Motor neuron (in vitro differentiated cells): ENCODE results near the gene USP47. TPM values are rescaled to one million over a fixed set of nuclear protein-coding genes. Genes with fewer than 3 reads are reported as not detected.

Experiments
- ATAC-seq, 8 experiments: fragments of 200-7000 bp; cut with Tn5 transposase; replicated peaks in 6 of 8; 2 replicates each; pipeline ENCODE4 v1.8.0; 2021; ENCODE audit warnings: mild to moderate bottlenecking in 8 of 8, moderate library complexity in 8 of 8
- H3K27ac ChIP-seq, 2 donors: fragments of 250-450 bp; sonication (Bioruptor Pico); 2 replicates each; pipeline ENCODE4 v1.9.0; 2021; ENCODE audit warnings: antibody characterized with exemption in 2 of 2, mild to moderate bottlenecking in 2 of 2, moderate library complexity in 1 of 2
- H3K4me1 ChIP-seq, 2 donors: fragments of 250-450 bp; sonication (Bioruptor Pico); replicated peaks in 1 of 2; 2 replicates each; pipeline ENCODE4 v1.6.1; 2021; ENCODE audit warnings: antibody characterized with exemption in 2 of 2, mild to moderate bottlenecking in 2 of 2, moderate library complexity in 1 of 2
- H3K4me3 ChIP-seq, 5 donors: fragments of 250-450 bp; sonication (Bioruptor Pico); 2 replicates each; pipeline ENCODE4 v1.9.0; 2021; ENCODE audit warnings: antibody characterized with exemption in 5 of 5, mild to moderate bottlenecking in 5 of 5, moderate library complexity in 4 of 5
- WGBS, 10 experiments: fragments of 450-650 bp; shearing (Covaris generic); methylation state at CpG; one replicate each; pipeline ENCODE4 v1.0.0; 2022; 5-methylcytosine and 5-hydroxymethylcytosine counted together
- in situ Hi-C, 9 experiments: fragments of 400-800 bp; cut with MboI; loops; one replicate each; pipeline ENCODE4 v1.15.0; 2021; ENCODE audit warnings: low sequenced_read_pairs in 9 of 9, low pct_unique_long_range_greater_than_20kb in 2 of 9; ENCODE audit not compliant: unreplicated experiment in 9 of 9
- total RNA-seq, 8 experiments: library from RNA; unstranded; fragments of 300-600 nt; gene quantifications; 2 replicates each; pipeline versions ENCODE4 v1.2.3 to v1.2.4, GENCODE V29; 2022

USP47 gene
- total RNA-seq, 8 experiments from 2014 or later = 50.1 to 104 (median 63.8) TPM

DNA sequence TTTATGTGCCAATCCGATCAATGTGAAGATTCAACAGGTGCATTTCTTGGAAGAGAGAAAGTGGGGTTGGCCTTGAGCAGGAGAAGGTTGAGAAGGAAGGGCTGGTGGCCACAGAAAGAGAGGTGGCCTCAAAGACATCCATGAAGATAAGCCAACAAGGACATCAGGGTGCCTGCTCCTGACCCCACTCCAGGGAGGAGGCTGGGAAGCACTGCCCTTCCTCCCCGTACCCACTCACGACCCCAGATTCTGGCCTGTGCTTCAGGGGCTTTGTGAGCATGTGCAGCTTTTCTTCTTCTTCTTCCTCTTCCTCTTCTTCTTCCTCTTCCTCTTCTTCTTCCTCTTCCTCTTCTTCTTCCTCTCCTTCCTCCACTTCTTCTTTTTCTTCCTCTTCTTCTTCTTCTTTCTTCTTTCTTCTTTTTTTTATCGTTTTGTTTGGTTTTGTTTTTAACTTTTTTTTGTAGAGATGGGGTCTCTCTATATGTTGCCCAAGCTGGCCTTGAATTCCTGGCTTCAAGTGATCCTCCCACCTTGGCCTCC is 136.4 kb downstream of the USP47 start:
- 77 to 100% (median 92%) methylated on average over 2 to 4 of the region's 4 CpGs for WGBS, 10 experiments
- no peak for ATAC-seq
- Histone ChIP-seq H3K4me1 (peaks cover 26 to 28% of the 10 kb centered on the region in 2 donors), H3K27ac (no peak overlapping the region), H3K4me3 (no peak overlapping the region)
- in situ Hi-C loops = no loop called here

- in situ Hi-C loops = no loop called here
- peak in 7 of 8 experiments; percentile 5 to 73 (median 38) for ATAC-seq
- no peak overlapping the region for H3K4me3 ChIP-seq
- peaks cover 18 to 20% of the 10 kb centered on the region in 2 donors for H3K4me1 ChIP-seq
- 20 to 90% (median 68%) methylated on average over 1 to 7 of the region's 13 CpGs; no CpG with 5 or more reads in 4 of the 10 experiments for WGBS, 10 experiments
- H3K27ac ChIP-seq = peak overlapping the region; percentile 11 to 58
These were observed 137.2 kb downstream of the USP47 start for GRCh38 chr11:11978792-11979487.

GRCh38 chr11:11979488-11980117 is 137.8 kb downstream of the USP47 start:
- in situ Hi-C loops = no loop called here
- H3K27ac ChIP-seq = peak overlapping the region; percentile 58 to 66
- peak; percentile 11 to 97 (median 92) for ATAC-seq
- H3K4me3 ChIP-seq = no peak overlapping the region
- WGBS, 10 experiments = 13 to 64% (median 43%) methylated on average over 1 to 3 of the region's 8 CpGs; no CpG with 5 or more reads in 4 of the 10 experiments
- H3K4me1 ChIP-seq = peaks cover 18% of the 10 kb centered on the region in 2 donors

GRCh38 chr11:11980200-11980599 is 138.4 kb downstream of the USP47 start:
- in situ Hi-C loops = no loop called here
- peak in 7 of 8 experiments; percentile 5 to 28 (median 13) for ATAC-seq
- peaks cover 18% of the 10 kb centered on the region in 2 donors for H3K4me1 ChIP-seq
- 37 to 100% (median 100%) methylated on average over 1 to 2 of the region's 2 CpGs; no CpG with 5 or more reads in 7 of the 10 experiments for WGBS, 10 experiments
- no peak overlapping the region for H3K4me3 ChIP-seq
- H3K27ac ChIP-seq = peak overlapping the region; percentile 58 to 66

DNA sequence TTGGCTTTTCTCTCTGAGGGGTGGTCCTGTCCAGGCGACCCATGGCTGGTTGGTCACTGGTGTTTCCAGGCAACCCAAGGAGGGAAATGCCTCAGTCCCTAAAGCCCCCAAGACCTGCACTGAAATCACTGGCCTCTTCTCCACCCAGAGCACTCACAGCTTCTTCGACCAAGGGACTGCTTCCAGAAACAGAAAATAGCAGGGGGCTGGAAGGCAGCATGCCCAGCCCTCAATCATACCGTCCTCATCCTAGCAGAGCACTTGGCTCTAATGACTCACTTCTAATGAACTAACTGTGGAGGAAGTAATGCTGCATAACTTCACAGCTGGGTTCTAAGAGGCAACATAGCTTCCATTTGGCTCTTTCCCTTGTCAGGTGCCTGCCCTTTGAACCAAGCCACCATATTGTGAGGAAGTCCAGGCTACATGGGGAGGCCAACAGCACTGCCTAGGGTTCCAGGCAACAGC is 139.1 kb downstream of the USP47 start:
- H3K4me1 ChIP-seq = peaks cover 18% of the 10 kb centered on the region in 2 donors
- no peak overlapping the region for H3K4me3 ChIP-seq
- no peak overlapping the region for H3K27ac ChIP-seq
- in situ Hi-C loops = no loop called here
- WGBS, 10 experiments = 83 to 100% (median 100%) methylated on average over 1 of the region's 3 CpGs; no CpG with 5 or more reads in 7 of the 10 experiments
- no peak for ATAC-seq

GRCh38 chr11:11981364-11981763 is 139.6 kb downstream of the USP47 start:
- Histone ChIP-seq H3K4me3 (no peak overlapping the region), H3K27ac (no peak overlapping the region), H3K4me1 (peaks cover 18% of the 10 kb centered on the region in 2 donors)
- in situ Hi-C loops = no loop called here
- 80 to 100% (median 90%) methylated on average over 1 to 4 of the region's 5 CpGs; no CpG with 5 or more reads in 4 of the 10 experiments for WGBS, 10 experiments
- ATAC-seq = no peak

DNA sequence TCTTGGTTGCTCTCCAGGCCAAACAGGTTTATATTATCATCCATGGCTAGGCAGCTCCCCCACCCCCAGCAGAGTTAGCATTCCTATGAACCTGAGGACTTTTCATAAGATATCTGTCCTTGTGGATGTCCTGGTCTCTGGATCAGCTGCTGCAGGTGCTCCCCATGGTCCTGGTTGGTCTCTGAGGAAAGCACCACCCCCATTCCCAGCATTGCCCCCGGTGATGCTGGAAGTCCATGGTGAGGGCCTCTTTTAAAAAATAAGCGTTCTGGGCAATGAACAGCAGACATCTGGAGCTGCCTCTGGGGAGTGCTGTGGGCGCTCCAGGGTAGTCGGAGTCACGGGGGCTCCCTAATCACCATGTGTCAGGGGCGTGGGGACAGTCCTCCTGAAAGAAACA is 140.1 kb downstream of the USP47 start:
- in situ Hi-C loops = no loop called here
- WGBS, 10 experiments = 93 to 100% (median 100%) methylated on average over 1 to 3 of the region's 6 CpGs; no CpG with 5 or more reads in 7 of the 10 experiments
- no peak for ATAC-seq
- H3K4me1 ChIP-seq = peaks cover 18% of the 10 kb centered on the region in 2 donors
- H3K27ac ChIP-seq = no peak overlapping the region
- H3K4me3 ChIP-seq = no peak overlapping the region

DNA sequence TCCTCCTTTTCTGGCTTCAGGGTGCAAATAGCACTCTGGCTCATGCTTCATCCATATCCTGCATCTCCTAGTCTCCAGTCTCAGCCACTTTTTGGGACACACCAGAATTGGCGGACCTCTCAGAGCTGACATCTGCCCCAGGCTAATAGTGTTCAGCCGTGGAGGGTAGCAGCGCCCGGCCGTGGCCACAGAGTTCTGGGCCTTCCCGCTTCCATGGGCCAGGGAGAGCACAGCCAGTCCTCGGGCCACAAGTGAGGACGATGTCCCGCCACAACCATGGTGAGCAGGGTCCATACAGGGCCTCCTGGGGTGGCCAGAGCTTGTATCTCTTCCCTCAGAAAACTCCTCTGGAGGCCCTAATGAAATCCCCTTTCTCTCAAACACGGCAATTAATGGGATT is 140.7 kb downstream of the USP47 start:
- no peak for ATAC-seq
- 80 to 100% (median 100%) methylated on average over 1 to 7 of the region's 10 CpGs; no CpG with 5 or more reads in 6 of the 10 experiments for WGBS, 10 experiments
- peaks cover 18% of the 10 kb centered on the region in 2 donors for H3K4me1 ChIP-seq
- in situ Hi-C loops = no loop called here
- no peak overlapping the region for H3K4me3 ChIP-seq
- no peak overlapping the region for H3K27ac ChIP-seq

DNA sequence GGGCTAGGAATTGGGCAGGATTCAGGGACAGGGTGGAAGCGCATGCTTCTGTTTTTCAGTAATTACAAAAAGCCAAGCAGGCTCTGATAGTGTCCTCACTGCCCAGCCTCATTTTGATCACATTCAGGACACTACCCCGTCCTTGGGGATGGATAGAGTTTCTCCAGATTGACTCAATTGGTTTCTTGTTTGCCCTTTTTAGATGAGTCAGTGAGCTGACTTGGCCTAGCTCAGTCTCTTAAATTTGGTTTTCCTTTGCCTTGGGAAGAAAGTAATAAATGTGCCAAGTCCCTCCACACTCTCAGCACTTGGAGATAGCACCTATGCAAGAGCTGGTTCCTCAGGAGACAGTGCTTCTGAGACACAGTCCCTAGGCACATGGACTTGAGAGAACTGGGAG is 141.2 kb downstream of the USP47 start:
- Histone ChIP-seq H3K4me1 (peaks cover 18% of the 10 kb centered on the region in 2 donors), H3K4me3 (no peak overlapping the region), H3K27ac (no peak overlapping the region)
- in situ Hi-C loops = no loop called here
- no peak for ATAC-seq
- 25 to 100% (median 93%) methylated on average over 1 to 2 of the region's 2 CpGs; no CpG with 5 or more reads in 2 of the 10 experiments for WGBS, 10 experiments

GRCh38 chr11:11983427-11983826 is 141.7 kb downstream of the USP47 start:
- 69 to 100% (median 83%) methylated on average over 1 to 4 of the region's 5 CpGs; no CpG with 5 or more reads in 3 of the 10 experiments for WGBS, 10 experiments

GRCh38 chr11:11984563-11984962 is 142.8 kb downstream of the USP47 start:
- no peak for ATAC-seq
- no peak overlapping the region for H3K27ac ChIP-seq
- 38 to 97% (median 80%) methylated on average over 1 to 5 of the region's 5 CpGs; no CpG with 5 or more reads in 3 of the 10 experiments for WGBS, 10 experiments
- in situ Hi-C loops = no loop called here
- H3K4me3 ChIP-seq = no peak overlapping the region
- peaks cover 9% of the 10 kb centered on the region in 2 donors for H3K4me1 ChIP-seq

More at GRCh38 chr11:11983427-11983826, 141.7 kb downstream of the USP47 start:
- H3K4me3 ChIP-seq = no peak overlapping the region
- no peak overlapping the region for H3K27ac ChIP-seq
- in situ Hi-C loops = no loop called here
- no peak for ATAC-seq
- peaks cover 18% of the 10 kb centered on the region in 2 donors for H3K4me1 ChIP-seq

DNA sequence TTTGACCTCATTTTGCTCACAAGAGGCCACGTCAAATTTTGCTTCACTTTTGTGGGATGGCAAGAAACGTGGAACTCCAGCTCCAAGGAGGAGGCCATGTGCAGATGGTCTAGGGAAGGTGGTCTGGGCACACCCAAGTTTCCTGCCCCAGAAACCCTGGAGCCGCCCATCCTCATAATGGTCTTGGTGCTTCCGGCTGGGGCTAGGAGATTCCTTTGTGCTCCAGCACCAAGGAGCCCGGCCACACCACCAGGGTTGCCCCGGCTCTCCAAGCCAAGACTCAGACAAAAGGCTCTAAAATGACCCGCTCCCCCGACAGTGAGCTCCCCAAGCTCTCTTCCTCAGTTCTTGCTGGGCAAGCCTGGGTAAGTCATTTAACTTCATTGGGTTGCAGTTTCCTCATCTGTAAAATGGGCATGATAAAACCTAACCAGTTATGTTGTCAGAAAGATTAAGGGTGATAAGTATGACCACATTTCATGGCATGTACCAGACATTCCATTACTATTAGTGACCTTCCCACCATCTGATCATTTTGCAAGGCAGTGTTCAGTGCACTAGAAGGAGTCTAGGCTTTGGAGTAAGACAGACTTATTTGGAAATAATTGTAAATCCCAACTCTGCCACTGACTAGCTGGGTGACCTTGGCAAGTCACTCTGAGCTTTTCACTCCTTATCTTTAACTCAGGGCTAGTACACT is 143.4 kb downstream of the USP47 start:
- ATAC-seq = no peak
- Histone ChIP-seq H3K27ac (no peak overlapping the region), H3K4me3 (no peak overlapping the region), H3K4me1 (peaks cover 3% of the 10 kb centered on the region in 2 donors)
- in situ Hi-C loops = no loop called here
- WGBS, 10 experiments = 91 to 100% (median 100%) methylated on average over 2 to 4 of the region's 8 CpGs; no CpG with 5 or more reads in 4 of the 10 experiments
